ENCODE measurements around the gene CREM. TPM values are rescaled to one million over a fixed set of nuclear protein-coding genes. Genes with fewer than 3 reads are reported as not detected.
A peak's percentile ranks its signal among the peaks of the same experiment; 100 is the strongest.

Gene CREM
- total and polyA plus RNA-seq, 2 of the 8 experiments (the other 6 are each of a cell fraction or from before 2014, with no cell fraction given) = 18.7 to 21.9 TPM

- 74% methylated on average over 6 of the region's 6 CpGs; no CpG with 5 or more reads in 1 of the 2 experiments for WGBS, 2 experiments (ENCODE audit: extremely low coverage in 1 of 2, insufficient coverage in 1 of 2, insufficient read length in 1 of 2, insufficient replicate concordance in 2 of 2, low coverage in 1 of 2, low lambda C conversion rate in 2 of 2, missing lambda C conversion rate in 1 of 2)
- Histone ChIP-seq H3K27me3 (replicated peaks in 1 of 4; ENCODE audit: control insufficient read depth in 3 of 4, extremely low read depth in 1 of 4, insufficient read depth in 3 of 4, low read length in 3 of 4) (peaks cover 0 to 1% (median 0%) of the 10 kb centered on the region in 4 experiments; a peak in 1 of 7 replicates), H2AFZ (ENCODE audit: low read length) (no peak overlapping the region), H3K14ac (ENCODE audit: insufficient read length) (no peak overlapping the region), H2BK12ac (ENCODE audit: low read depth, low read length) (no peak overlapping the region), H3K27ac (ENCODE audit: low read depth, low read length) (no peak overlapping the region), H3K79me1 (ENCODE audit: low read depth, low read length) (no peaks in the 10 kb centered on the region), H2BK5ac (ENCODE audit: low read depth, low read length) (peak overlapping the region; percentile 3; the same call in 1 of the 2 replicates), H3K56ac (replicated peaks; ENCODE audit: insufficient read length, low read depth, low read length) (no peak overlapping the region), H3K18ac (ENCODE audit: extremely low read depth, low read length) (no peak overlapping the region), H4K8ac (ENCODE audit: extremely low read depth, insufficient read depth, low read length) (no peak overlapping the region), H2AK5ac (ENCODE audit: low read depth, low read length) (no peak overlapping the region), H2BK20ac (ENCODE audit: low read length) (no peak overlapping the region), H3K23me2 (ENCODE audit: low read depth, low read length) (no peaks in the 10 kb centered on the region), H3K4me2 (ENCODE audit: insufficient read depth in 1 of 2, low read depth in 2 of 2, low read length in 2 of 2) (no peak overlapping the region), H3K36me3 (ENCODE audit: control insufficient read depth in 2 of 4, insufficient read depth in 4 of 4, low read length in 3 of 4) (no peaks in the 10 kb centered on the region), H4K5ac (ENCODE audit: insufficient read length, low read depth, low read length) (no peak overlapping the region), H3K4me3 (ENCODE audit: extremely low read depth in 1 of 4, insufficient read depth in 2 of 4, low read depth in 3 of 4, low read length in 4 of 4) (no peak overlapping the region), H4K20me1 (replicated peaks in 1 of 2; ENCODE audit: control insufficient read depth in 1 of 2, insufficient read depth in 2 of 2, low read length in 2 of 2) (no peaks in the 10 kb centered on the region), H2BK120ac (replicated peaks; ENCODE audit: low read depth, low read length) (no peak overlapping the region), H3K9me3 (ENCODE audit: insufficient read depth in 2 of 2, low read depth in 1 of 2, low read length in 1 of 2) (no peaks in the 10 kb centered on the region), H2BK15ac (ENCODE audit: low read length) (no peak overlapping the region), H4K91ac (replicated peaks; ENCODE audit: insufficient read length, low read length) (no peak overlapping the region), H3K9ac (replicated peaks in 1 of 4; ENCODE audit: extremely low read depth in 1 of 4, low read depth in 3 of 4, low read length in 3 of 4) (0 out of 7 replicates have a peak overlapping the region, but pooled peaks of 1 of the 4 experiments have one; percentile 18), H3K4me1 (replicated peaks in 1 of 4; ENCODE audit: control insufficient read depth in 3 of 4, insufficient read depth in 4 of 4, low read length in 3 of 4) (peaks cover 2 to 10% (median 6%) of the 10 kb centered on the region in 4 experiments; a peak in 5 of 7 replicates), H3K79me2 (ENCODE audit: control insufficient read depth in 1 of 2, insufficient read depth in 2 of 2, low read length in 2 of 2) (no peaks in the 10 kb centered on the region), H3K23ac (ENCODE audit: insufficient read length) (no peak overlapping the region), H3K4ac (replicated peaks; ENCODE audit: insufficient read length, low read depth, low read length) (no peak overlapping the region)
- POLR2A ChIA-PET (ENCODE audit: partially characterized antibody) = interaction anchor here (0.7 to 0.8 kb wide), 2 partner anchors 8 to 86 kb away, joined by 3 to 4 read pairs; partner anchors contain the start of gene CREM
- FAIRE-seq (no peak), DNase-seq (ENCODE audit: low read depth in 1 of 2, low spot score in 2 of 2) (no peak)
- CTCF ChIA-PET (ENCODE audit: partially characterized antibody) = interaction anchor here (0.6 to 15.6 kb wide), 10 partner anchors 11 to 289 kb away, joined by 3 to 177 read pairs (median 3); no protein-coding TSS in a partner anchor
- TF ChIP-seq GABPA (IDR thresholded peaks at IDR 0.05; ENCODE audit: borderline replicate concordance, insufficient read depth, low read length) = no peak
- no peak for TF ChIP-seq BRCA1 (IDR thresholded peaks at IDR 0.05; ENCODE audit: low read depth, low read length)
Observed at GRCh38 chr10:35212856-35213255, 86.2 kb downstream of the CREM start.
